H1 (cell line): Measurements from ENCODE around the gene STAM2. TPM values are rescaled to one million over a fixed set of nuclear protein-coding genes. Genes with fewer than 3 reads are reported as not detected.

Experiments used
- CEBPB ChIP-seq: IDR thresholded peaks from 2 replicates; pipeline ENCODE4 v1.6.1; 2012; ENCODE audit warnings: low read depth, low read length
- CHD7 ChIP-seq: fragments of 300-600 bp; sonication (generic); IDR thresholded peaks from 2 replicates; pipeline ENCODE4 v1.7.1; 2012; ENCODE audit warnings: low read length, moderate library complexity, mild to moderate bottlenecking, inconsistent platforms; ENCODE audit not compliant: insufficient replicate concordance
- NANOG ChIP-seq: IDR thresholded peaks from 2 replicates; pipeline ENCODE4 v1.6.1; 2011; ENCODE audit warnings: low read length, low read depth, mild to moderate bottlenecking, inconsistent platforms; ENCODE audit not compliant: insufficient read depth, poor library complexity, severe bottlenecking
- polyA plus RNA-seq, 7 experiments: library from polyadenylated mRNA; depleted of rRNA in 3 of 7; stranded (reverse) in 5 of 7; unstranded in 2 of 7; fragments of >200 nt in 5 of 7; fragments of 200-250 nt in 2 of 7; gene quantifications; 1 replicate in 5 of 7; 2 replicates in 1 of 7; 4 replicates in 1 of 7; pipeline versions ENCODE4 v1.2.1 to v1.2.3, GENCODE V29; 2011 to 2013; ENCODE audit warnings: missing spikeins in 2 of 7, mixed read lengths in 2 of 7
- total RNA-seq: library from RNA; stranded (reverse); fragmentation: NEBNext Ultra II Directional; extraction: Animal tissue kit (Norgen Biotek cat#: 25700); gene quantifications from 2 replicates; pipeline ENCODE4 v1.2.1, GENCODE V29; 2021

The STAM2 gene
- total and polyA plus RNA-seq, 2 of the 8 experiments (the other 6 are each of a cell fraction or from before 2014, with no cell fraction given) = 5.4 to 9.4 TPM

GRCh38 chr2:152114366-152114765 is 61.2 kb downstream of the STAM2 start (continued):
- TF ChIP-seq CHD7 (no peak), NANOG (no peak), CEBPB (no peak)
